HCT116 (cell line): ENCODE measurements around the gene UBL4B. TPM values are rescaled to one million over a fixed set of nuclear protein-coding genes. Genes with fewer than 3 reads are reported as not detected.

ENCODE experiments used
- ATAC-seq: fragments of 200-7000 bp; cut with Tn5 transposase; 2 replicates; pipeline ENCODE4 v1.9.1; 2020; ENCODE audit warnings: mild to moderate bottlenecking, moderate library complexity
- BruUV-seq: library from RNA; stranded (reverse); fragments of 400-500 nt; replicated peaks from 2 replicates; lab custom pipeline; 2021; lab: Mats Ljungman, UMichigan
- CTCF ChIA-PET: fragments of 300-600 bp; sonication (Branson Sonifier 250); formaldehyde crosslinking; loops from one replicate; lab custom pipeline; 2021; ENCODE audit warnings: antibody characterized with exemption; lab: Charles Lee
- POLR2A ChIA-PET: fragments of 300-600, 350-600 bp; sonication (Branson Sonifier 250); formaldehyde crosslinking; loops from one replicate; lab custom pipeline; 2021; ENCODE audit warnings: antibody characterized with exemption; lab: Charles Lee
- RAD21 ChIA-PET, 2 experiments: fragments of 300-600 bp; sonication (Branson Sonifier 250); formaldehyde crosslinking; loops; one replicate each; lab custom pipeline; 2023; ENCODE audit warnings: low total read pairs in 2 of 2; ENCODE audit not compliant: uncharacterized antibody in 2 of 2, unreplicated experiment in 2 of 2, low non-redundant PET in 1 of 2; lab: Charles Lee
- DNase-seq: peaks from one replicate; pipeline ENCODE4 v3.0.0-alpha.2; 2010; ENCODE audit warnings: low read depth, low spot score
- H2AFZ ChIP-seq: fragments of 200-600 bp; shearing (Covaris generic), sonication (generic); 2 replicates; pipeline ENCODE4 v1.6.1; 2017; ENCODE audit warnings: low read depth, mixed run types, mixed read lengths, antibody characterized with exemption, low read length; ENCODE audit not compliant: poor library complexity, severe bottlenecking
- H3K27ac ChIP-seq: 2 replicates; pipeline ENCODE4 v1.5.1; 2012; ENCODE audit warnings: low read depth, low read length
- H3K27me3 ChIP-seq: fragments of 200-600 bp; sonication (generic); 2 replicates; pipeline ENCODE4 v1.6.1; 2016; ENCODE audit warnings: mixed run types, low read length, mixed read lengths; ENCODE audit not compliant: insufficient read depth
- H3K36me3 ChIP-seq, 2 experiments: fragments of 200-500 bp in 1 of 2; fragments of 200-600 bp in 1 of 2; sonication (Bioruptor generic) in 1 of 2; sonication (generic) in 1 of 2; 2 replicates each; pipeline versions ENCODE4 v1.5.1 to v1.6.1; 2014 to 2016; ENCODE audit warnings: low read length in 2 of 2, inconsistent platforms in 1 of 2, mixed read lengths in 1 of 2, mixed run types in 1 of 2; ENCODE audit not compliant: insufficient read depth in 2 of 2, control insufficient read depth in 1 of 2
- H3K4me1 ChIP-seq, 2 experiments: fragments of 200-600 bp in 1 of 2; sonication (generic) in 1 of 2; 2 replicates each; pipeline versions ENCODE4 v1.5.1 to v1.6.1; 2012 to 2017; ENCODE audit warnings: low read length in 2 of 2, inconsistent platforms in 1 of 2, mild to moderate bottlenecking in 1 of 2, mixed read lengths in 1 of 2, mixed run types in 1 of 2, moderate library complexity in 1 of 2; ENCODE audit not compliant: insufficient read depth in 2 of 2, control insufficient read depth in 1 of 2
- H3K4me2 ChIP-seq: fragments of 200-600 bp; sonication (generic); 2 replicates; pipeline ENCODE4 v1.6.1; 2017; ENCODE audit warnings: mixed run types, low read length, mixed read lengths
- H3K4me3 ChIP-seq, 2 experiments: fragments of 200-600 bp in 1 of 2; sonication (generic) in 1 of 2; replicated peaks in 1 of 2; 2 replicates each; pipeline ENCODE4 v1.5.1; 2011 to 2016; ENCODE audit warnings: low read length in 2 of 2, control low read depth in 1 of 2, low read depth in 1 of 2, mild to moderate bottlenecking in 1 of 2, mixed read lengths in 1 of 2, mixed run types in 1 of 2
- H3K79me2 ChIP-seq: fragments of 200-600 bp; sonication (generic); 2 replicates; pipeline ENCODE4 v1.6.1; 2017; ENCODE audit warnings: mild to moderate bottlenecking, mixed run types, low read length, moderate library complexity, mixed read lengths; ENCODE audit not compliant: insufficient read depth
- H3K9ac ChIP-seq: fragments of 200-600 bp; sonication (generic); 2 replicates; pipeline ENCODE4 v1.6.1; 2016; ENCODE audit warnings: low read length, mixed read lengths
- H3K9me2 ChIP-seq: fragments of 200-600 bp; sonication (generic), shearing (Covaris generic); 2 replicates; pipeline ENCODE4 v1.6.1; 2017; ENCODE audit warnings: mixed run types, mild to moderate bottlenecking, moderate library complexity; ENCODE audit not compliant: insufficient read depth
- H3K9me3 ChIP-seq, 2 experiments: fragments of 200-500 bp in 1 of 2; fragments of 200-600 bp in 1 of 2; sonication (Bioruptor generic) in 1 of 2; sonication (generic) in 1 of 2; 2 replicates each; pipeline ENCODE4 v1.6.1; 2014 to 2017; ENCODE audit warnings: low read length in 2 of 2, mixed read lengths in 2 of 2, inconsistent platforms in 1 of 2, low read depth in 1 of 2, mild to moderate bottlenecking in 1 of 2, mixed run types in 1 of 2, moderate library complexity in 1 of 2; ENCODE audit not compliant: control insufficient read depth in 1 of 2, insufficient read depth in 1 of 2
- H4K20me1 ChIP-seq: fragments of 200-600 bp; sonication (generic), shearing (Covaris generic); 2 replicates; pipeline ENCODE4 v1.6.1; 2017; ENCODE audit warnings: mixed run types, mild to moderate bottlenecking, moderate library complexity; ENCODE audit not compliant: insufficient read depth
- CBX3 ChIP-seq: IDR thresholded peaks from 2 replicates; pipeline ENCODE4 v1.6.1; 2012; ENCODE audit warnings: low read depth
- EGR1 ChIP-seq: IDR thresholded peaks from 2 replicates; pipeline ENCODE4 v1.6.1; 2012; ENCODE audit warnings: low read depth
- EZH2 ChIP-seq: fragments of 200-600 bp; sonication (generic); IDR thresholded peaks from 2 replicates; pipeline ENCODE4 v1.6.1; 2017; ENCODE audit warnings: antibody characterized with exemption, mixed run types
- EZH2phosphoT487 ChIP-seq: fragments of 200-600 bp; IDR thresholded peaks from 2 replicates; pipeline ENCODE4 v1.6.1; 2018; ENCODE audit warnings: antibody characterized with exemption, borderline replicate concordance
- MAX ChIP-seq: IDR thresholded peaks from 2 replicates; pipeline ENCODE4 v1.6.1; 2012
- POLR2AphosphoS5 ChIP-seq: IDR thresholded peaks from 2 replicates; pipeline ENCODE4 v1.6.1; 2011; ENCODE audit warnings: mild to moderate bottlenecking, low read depth, low read length, moderate library complexity
- RAD21 ChIP-seq: IDR thresholded peaks from 2 replicates; pipeline ENCODE4 v1.6.1; 2012; ENCODE audit warnings: low read depth, mild to moderate bottlenecking
- SIN3A ChIP-seq: IDR thresholded peaks from 2 replicates; pipeline ENCODE4 v1.6.1; 2012; ENCODE audit warnings: low read depth
- ZBTB33 ChIP-seq: IDR thresholded peaks from 2 replicates; pipeline ENCODE4 v1.6.1; 2011; ENCODE audit warnings: mild to moderate bottlenecking, low read length, moderate library complexity; ENCODE audit not compliant: insufficient replicate concordance; ENCODE audit errors: extremely low read depth
- ZNF274 ChIP-seq: fragments of 200-500 bp; sonication (Bioruptor generic); IDR thresholded peaks from 2 replicates; pipeline ENCODE4 v1.6.1; 2014; ENCODE audit warnings: mild to moderate bottlenecking, low read depth, low read length, inconsistent platforms
- intact Hi-C: fragments of 100-400 bp; cut with micrococcal nuclease; formaldehyde crosslinking; loops from 2 replicates; pipeline ENCODE4 v1.10.0; 2022
- total RNA-seq: library from RNA; stranded (reverse); gene quantifications from one replicate; pipeline ENCODE4 v1.2.1, GENCODE V29; 2021; ENCODE audit not compliant: unreplicated experiment

The UBL4B gene
- total RNA-seq, 1 experiment from 2014 or later, result 0.57 TPM

- no peak overlapping the region for H3K4me2 ChIP-seq
Measured at GRCh38 chr1:110067479-110067892, 44.8 kb upstream of the UBL4B start.

More at GRCh38 chr1:110067479-110067892, 44.8 kb upstream of the UBL4B start:
- intact Hi-C loops, result no loop called here
- Histone ChIP-seq H3K27me3 (no peaks in the 10 kb centered on the region), H3K79me2 (no peaks in the 10 kb centered on the region), H3K27ac (no peak overlapping the region), H3K9me3 (no peaks in the 10 kb centered on the region), H3K36me3 (no peaks in the 10 kb centered on the region), H3K9ac (no peak overlapping the region), H4K20me1 (no peaks in the 10 kb centered on the region), H3K9me2 (no peaks in the 10 kb centered on the region), H2AFZ (no peak overlapping the region), H3K4me1 (no peaks in the 10 kb centered on the region), H3K4me3 (no peak overlapping the region)
- ChIA-PET CTCF (interaction anchor here (1.8 kb wide), 1 partner anchor 21 kb away, joined by 4 read pairs; no protein-coding TSS in a partner anchor), POLR2A (no interaction called here), RAD21 (no interaction called here)
- DNase-seq, result no peak
- no peak for ATAC-seq
- no TSS peak for BruUV-seq
- no peak for TF ChIP-seq ZBTB33
- TF ChIP-seq SIN3A, result no peak
- no peak for TF ChIP-seq POLR2AphosphoS5
- TF ChIP-seq CBX3, result no peak
- no peak for TF ChIP-seq EGR1
- TF ChIP-seq MAX, result no peak
- TF ChIP-seq ZNF274, result no peak
- TF ChIP-seq EZH2, result no peak
- TF ChIP-seq RAD21, result no peak
- no peak for TF ChIP-seq EZH2phosphoT487
